ENCODE data around the gene LHPP.

Gene LHPP, protein sequence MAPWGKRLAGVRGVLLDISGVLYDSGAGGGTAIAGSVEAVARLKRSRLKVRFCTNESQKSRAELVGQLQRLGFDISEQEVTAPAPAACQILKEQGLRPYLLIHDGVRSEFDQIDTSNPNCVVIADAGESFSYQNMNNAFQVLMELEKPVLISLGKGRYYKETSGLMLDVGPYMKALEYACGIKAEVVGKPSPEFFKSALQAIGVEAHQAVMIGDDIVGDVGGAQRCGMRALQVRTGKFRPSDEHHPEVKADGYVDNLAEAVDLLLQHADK

DNA sequence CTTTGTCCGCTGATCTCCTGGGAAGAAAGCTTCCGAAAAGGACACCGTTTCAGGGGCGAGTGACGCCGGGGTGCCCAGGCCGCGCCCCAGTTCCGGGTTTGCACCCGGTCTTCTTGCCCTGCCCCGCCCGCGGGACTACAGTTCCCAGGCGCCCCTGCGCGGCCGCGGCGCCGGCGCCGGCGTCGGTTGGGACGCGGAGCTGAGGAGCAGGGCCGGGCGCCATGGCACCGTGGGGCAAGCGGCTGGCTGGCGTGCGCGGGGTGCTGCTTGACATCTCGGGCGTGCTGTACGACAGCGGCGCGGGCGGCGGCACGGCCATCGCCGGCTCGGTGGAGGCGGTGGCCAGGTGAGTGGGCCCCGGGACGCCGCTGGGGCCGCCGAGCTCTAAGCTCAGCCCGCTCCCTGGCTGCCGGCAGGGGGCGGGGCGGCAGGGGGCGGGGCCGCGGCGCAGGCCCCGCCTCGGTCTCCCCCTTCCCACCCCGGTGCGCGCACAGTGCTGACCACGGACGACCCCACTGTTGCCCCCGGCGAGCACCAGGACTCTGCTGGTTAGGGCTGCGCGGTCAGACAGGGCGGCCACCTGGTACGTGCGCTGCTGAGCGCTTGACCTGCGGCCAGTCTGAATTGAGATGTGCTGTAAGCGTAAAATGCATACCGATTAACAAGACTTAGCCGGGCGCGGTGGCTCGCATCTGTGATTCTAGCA, at the start of gene LHPP:
TSS of gene LHPP (plus strand) at position 182 of the 706 bp plus-strand sequence. CDS start at position 222, 40 bp downstream.
- Histone ChIP-seq H3K27me3 (ENCODE audit: insufficient read depth, insufficient read length) (no peaks in the 10 kb centered on the region), H3K9ac (ENCODE audit: insufficient read length, low read depth) (peak within 1 kb of the TSS; percentile 85), H3K4me1 (ENCODE audit: insufficient read depth, insufficient read length) (peaks cover 17% of the 10 kb centered on the region), H3K4me3 (ENCODE audit: insufficient read length, low read depth) (peak within 1 kb of the TSS; percentile 69), H3K36me3 (ENCODE audit: insufficient read depth, insufficient read length, low read length) (peaks cover 4% of the 10 kb centered on the region), H3K9me3 (ENCODE audit: insufficient read depth, low read length) (no peaks in the 10 kb centered on the region)
- no peak for TF ChIP-seq SUZ12 (IDR thresholded peaks at IDR 0.05; ENCODE audit: extremely low read depth, insufficient read depth, insufficient read length)
- no peak for DNase-seq (ENCODE audit: low read depth, low spot score)

DNA sequence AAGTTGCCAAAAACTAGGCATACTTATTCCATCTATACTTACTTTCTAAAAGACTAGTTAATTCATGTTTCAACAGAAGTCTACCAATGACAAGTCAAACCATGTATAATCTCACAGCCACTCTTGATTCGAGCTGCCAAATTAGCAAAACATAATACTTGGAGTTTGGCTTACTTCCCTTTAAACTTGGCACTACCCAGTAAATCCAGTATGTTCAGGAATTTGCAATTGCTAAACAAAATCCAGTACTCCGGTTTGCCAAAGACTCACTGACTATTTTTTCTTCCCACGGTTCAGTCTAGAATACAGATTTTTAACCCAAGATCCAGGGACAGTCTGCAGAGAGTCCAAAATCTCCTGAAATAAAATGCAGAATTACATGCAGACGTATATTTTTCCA, 47.5 kb upstream of the LHPP start:
- no peak for DNase-seq (ENCODE audit: low read depth, low spot score)
- no peak overlapping the region for H3K4me3 ChIP-seq (ENCODE audit: insufficient read length, low read depth)
- H3K27me3 ChIP-seq (ENCODE audit: insufficient read depth, insufficient read length) = no peaks in the 10 kb centered on the region
- H3K9me3 ChIP-seq (ENCODE audit: insufficient read depth, low read length) = no peaks in the 10 kb centered on the region
- peaks cover 53% of the 10 kb centered on the region for H3K36me3 ChIP-seq (ENCODE audit: insufficient read depth, insufficient read length, low read length)
- no peak for TF ChIP-seq SUZ12 (IDR thresholded peaks at IDR 0.05; ENCODE audit: extremely low read depth, insufficient read depth, insufficient read length)
- no peak for TF ChIP-seq YY1 (IDR thresholded peaks at IDR 0.05; ENCODE audit: insufficient read depth, insufficient read length)
- TF ChIP-seq ZNF274 (IDR thresholded peaks at IDR 0.05; ENCODE audit: low read depth, low read length) = no peak
- no peaks in the 10 kb centered on the region for H3K4me1 ChIP-seq (ENCODE audit: insufficient read depth, insufficient read length)
- H3K9ac ChIP-seq (ENCODE audit: insufficient read length, low read depth) = no peak overlapping the region

DNA sequence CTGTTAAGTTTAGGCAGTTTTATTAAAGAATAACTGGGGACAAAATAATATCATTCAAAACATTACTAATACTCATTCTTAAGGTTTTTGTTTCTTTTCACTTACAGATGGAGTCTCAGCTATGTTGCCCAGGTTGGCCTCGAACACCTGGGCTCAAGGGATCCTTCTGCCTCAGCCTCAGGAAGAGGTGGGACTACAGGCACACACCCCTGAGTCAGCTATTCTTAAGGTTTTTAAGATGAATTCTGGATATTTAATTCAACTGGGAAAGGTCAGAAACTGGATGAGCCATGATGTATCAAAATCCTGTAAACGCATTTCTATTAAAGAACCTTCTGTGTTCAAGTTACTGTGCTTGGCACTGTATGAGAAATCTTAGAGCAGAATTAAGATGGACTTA, 46.4 kb upstream of the LHPP start:
- no peaks in the 10 kb centered on the region for H3K9me3 ChIP-seq (ENCODE audit: insufficient read depth, low read length)
- H3K4me3 ChIP-seq (ENCODE audit: insufficient read length, low read depth) = no peak overlapping the region
- TF ChIP-seq SUZ12 (IDR thresholded peaks at IDR 0.05; ENCODE audit: extremely low read depth, insufficient read depth, insufficient read length) (no peak), YY1 (IDR thresholded peaks at IDR 0.05; ENCODE audit: insufficient read depth, insufficient read length) (no peak), ZNF274 (IDR thresholded peaks at IDR 0.05; ENCODE audit: low read depth, low read length) (no peak)
- H3K9ac ChIP-seq (ENCODE audit: insufficient read length, low read depth) = no peak overlapping the region
- H3K36me3 ChIP-seq (ENCODE audit: insufficient read depth, insufficient read length, low read length) = peaks cover 43% of the 10 kb centered on the region
- H3K4me1 ChIP-seq (ENCODE audit: insufficient read depth, insufficient read length) = no peaks in the 10 kb centered on the region
- no peak for DNase-seq (ENCODE audit: low read depth, low spot score)
- H3K27me3 ChIP-seq (ENCODE audit: insufficient read depth, insufficient read length) = peaks cover 4% of the 10 kb centered on the region

DNA sequence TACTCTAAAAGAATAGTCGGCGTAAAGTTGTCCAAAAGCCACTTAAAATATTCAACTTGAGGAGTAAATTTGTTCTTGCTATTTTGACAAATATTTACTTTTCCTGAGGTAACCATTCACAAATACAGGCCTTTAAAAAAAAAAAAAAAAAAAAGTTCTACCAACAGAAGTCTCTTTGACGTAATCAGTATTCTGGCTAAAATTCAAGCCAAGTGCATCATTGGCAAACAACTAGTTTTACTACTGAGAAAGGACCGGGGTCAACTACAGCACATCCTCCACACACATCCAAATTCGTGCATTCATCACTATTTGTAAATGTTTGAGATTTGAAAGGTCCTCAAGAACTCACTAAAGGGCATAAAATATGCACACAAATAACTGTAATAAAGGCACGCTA, 44.9 kb upstream of the LHPP start:
- no peaks in the 10 kb centered on the region for H3K9me3 ChIP-seq (ENCODE audit: insufficient read depth, low read length)
- H3K4me1 ChIP-seq (ENCODE audit: insufficient read depth, insufficient read length) = no peaks in the 10 kb centered on the region
- H3K4me3 ChIP-seq (ENCODE audit: insufficient read length, low read depth) = peak overlapping the region; percentile 11
- no peak for TF ChIP-seq SUZ12 (IDR thresholded peaks at IDR 0.05; ENCODE audit: extremely low read depth, insufficient read depth, insufficient read length)
- TF ChIP-seq YY1 (IDR thresholded peaks at IDR 0.05; ENCODE audit: insufficient read depth, insufficient read length) = no peak
- no peak for TF ChIP-seq ZNF274 (IDR thresholded peaks at IDR 0.05; ENCODE audit: low read depth, low read length)
- no peak overlapping the region for H3K9ac ChIP-seq (ENCODE audit: insufficient read length, low read depth)
- H3K27me3 ChIP-seq (ENCODE audit: insufficient read depth, insufficient read length) = peaks cover 16% of the 10 kb centered on the region
- H3K36me3 ChIP-seq (ENCODE audit: insufficient read depth, insufficient read length, low read length) = peaks cover 30% of the 10 kb centered on the region
- DNase-seq (ENCODE audit: low read depth, low spot score) = no peak

DNA sequence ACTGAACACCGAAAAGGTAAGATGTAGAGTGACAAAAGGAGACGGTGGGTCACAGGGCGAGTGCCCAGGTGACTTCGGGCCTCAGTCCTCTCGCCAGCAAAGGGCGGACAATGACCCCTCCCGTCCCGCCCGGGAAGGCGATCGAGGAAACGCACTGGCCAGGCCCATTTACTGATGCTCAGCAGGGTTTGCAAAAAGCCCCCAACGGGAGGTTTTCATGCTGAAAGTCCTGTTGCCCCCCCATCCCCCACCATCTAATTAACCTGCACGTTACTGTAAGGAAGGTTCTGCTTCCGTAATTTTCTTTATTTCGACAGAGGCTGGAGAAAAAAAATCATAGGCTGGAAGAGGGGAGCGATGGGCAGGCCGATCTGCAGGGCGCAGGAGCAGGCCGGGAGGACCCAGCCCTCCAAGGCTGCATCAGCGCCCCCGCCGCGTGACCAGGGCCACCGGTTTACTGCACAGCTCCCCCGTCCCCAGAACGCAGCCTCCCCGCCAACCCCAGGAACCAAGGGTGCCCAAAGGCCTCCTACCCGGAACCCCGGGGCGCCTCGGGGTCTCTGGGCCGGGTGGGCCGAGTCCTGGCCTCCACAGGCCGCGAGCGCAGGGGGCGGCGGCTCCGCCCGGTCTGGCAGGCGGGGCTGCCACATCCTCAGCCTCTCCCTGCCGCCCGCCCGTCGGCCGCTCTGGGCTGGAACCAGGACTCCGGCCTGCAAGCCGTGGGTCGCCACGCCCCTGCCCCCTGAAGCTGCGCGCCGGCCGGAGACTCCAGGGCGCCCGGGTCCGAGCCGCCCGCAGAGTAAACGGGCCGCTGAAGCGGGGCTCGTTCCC, 43.5 kb upstream of the LHPP start:
- DNase-seq (ENCODE audit: low read depth, low spot score) = no peak
- no peaks in the 10 kb centered on the region for H3K9me3 ChIP-seq (ENCODE audit: insufficient read depth, low read length)
- no peaks in the 10 kb centered on the region for H3K4me1 ChIP-seq (ENCODE audit: insufficient read depth, insufficient read length)
- peaks cover 19% of the 10 kb centered on the region for H3K27me3 ChIP-seq (ENCODE audit: insufficient read depth, insufficient read length)
- H3K9ac ChIP-seq (ENCODE audit: insufficient read length, low read depth) = peak overlapping the region; percentile 81
- peak overlapping the region; percentile 71 for H3K4me3 ChIP-seq (ENCODE audit: insufficient read length, low read depth)
- H3K36me3 ChIP-seq (ENCODE audit: insufficient read depth, insufficient read length, low read length) = peaks cover 19% of the 10 kb centered on the region
- no peak for TF ChIP-seq ZNF274 (IDR thresholded peaks at IDR 0.05; ENCODE audit: low read depth, low read length)
- no peak for TF ChIP-seq YY1 (IDR thresholded peaks at IDR 0.05; ENCODE audit: insufficient read depth, insufficient read length)
- TF ChIP-seq SUZ12 (IDR thresholded peaks at IDR 0.05; ENCODE audit: extremely low read depth, insufficient read depth, insufficient read length) = no peak

DNA sequence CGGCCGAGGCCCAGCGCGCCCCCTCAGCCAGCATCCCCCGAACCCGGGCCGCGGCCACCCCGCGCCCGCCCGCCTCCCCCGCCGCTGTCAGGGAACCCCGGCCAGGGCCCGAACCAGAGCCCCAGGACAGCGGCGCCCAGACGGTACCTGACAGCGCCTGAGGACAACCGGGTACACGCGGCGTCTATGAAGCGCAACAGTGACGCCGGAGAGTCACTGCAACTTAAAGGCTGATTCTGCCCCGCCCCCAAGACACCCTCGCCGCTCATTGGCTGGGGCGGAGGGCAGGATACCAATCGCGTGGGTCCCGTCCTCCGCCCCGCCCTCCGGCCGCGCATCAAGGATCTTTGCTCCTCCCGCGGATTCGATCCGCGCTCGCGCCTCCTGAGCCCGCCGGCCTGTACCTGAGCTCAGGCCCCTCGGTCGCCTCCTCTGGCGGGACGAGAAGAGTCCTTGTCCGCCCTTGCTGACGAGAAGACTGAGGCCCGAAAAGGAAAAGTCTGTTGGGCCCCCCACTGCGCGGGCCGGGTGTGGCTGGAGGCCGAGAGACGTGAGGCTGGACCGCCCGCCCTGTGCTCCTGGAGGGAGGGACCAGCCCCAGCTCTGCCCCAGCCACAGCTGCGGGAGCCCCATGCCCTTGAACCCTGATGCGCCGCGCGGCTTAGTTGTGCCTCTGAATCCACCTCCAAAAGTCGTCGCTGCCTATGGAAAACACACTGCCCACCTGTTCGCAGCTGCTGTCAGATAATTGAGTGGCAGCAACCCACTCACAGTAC, 42.7 kb upstream of the LHPP start, which contains the start of gene OAT:
TSS of gene OAT (minus strand) at position 198 of the 776 bp plus-strand sequence. CDS start 6,752 bp downstream, outside the sequence.
- Histone ChIP-seq H3K4me3 (ENCODE audit: insufficient read length, low read depth) (peak within 1 kb of the TSS; percentile 71), H3K4me1 (ENCODE audit: insufficient read depth, insufficient read length) (no peaks in the 10 kb centered on the region), H3K9ac (ENCODE audit: insufficient read length, low read depth) (peak within 1 kb of the TSS; percentile 81), H3K36me3 (ENCODE audit: insufficient read depth, insufficient read length, low read length) (peaks cover 13% of the 10 kb centered on the region), H3K9me3 (ENCODE audit: insufficient read depth, low read length) (no peaks in the 10 kb centered on the region), H3K27me3 (ENCODE audit: insufficient read depth, insufficient read length) (peaks cover 19% of the 10 kb centered on the region)
- TF ChIP-seq YY1 (IDR thresholded peaks at IDR 0.05; ENCODE audit: insufficient read depth, insufficient read length) (no peak), ZNF274 (IDR thresholded peaks at IDR 0.05; ENCODE audit: low read depth, low read length) (no peak), SUZ12 (IDR thresholded peaks at IDR 0.05; ENCODE audit: extremely low read depth, insufficient read depth, insufficient read length) (no peak)
- DNase-seq (ENCODE audit: low read depth, low spot score) = peak; percentile 95
